ENCODE measurements around the gene KCNMB3. TPM values are rescaled to one million over a fixed set of nuclear protein-coding genes. Genes with fewer than 3 reads are reported as not detected.
"Not testable (repeated sequence)": the region's sequence is repeated elsewhere in the genome, so short reads cannot be mapped to it uniquely, and the experiment has no call there.

Gene KCNMB3
- polyA plus RNA-seq, 1 donor from 2014 or later = 0.16 TPM

GRCh38 chr3:179260949-179261765, 10.2 kb upstream of the KCNMB3 start:
- H3K27ac ChIP-seq (ENCODE audit: low read length) = no peak overlapping the region
- no peaks in the 10 kb centered on the region for H3K9me3 ChIP-seq (ENCODE audit: low read length)
- TF ChIP-seq RAD21 (conservative IDR thresholded peaks at IDR 0.05) = no peak
- no peak for TF ChIP-seq POLR2AphosphoS5 (IDR thresholded peaks at IDR 0.05)
- TF ChIP-seq EZH2 (IDR thresholded peaks at IDR 0.05; ENCODE audit: borderline replicate concordance, insufficient read depth, low read length, poor library complexity, severe bottlenecking) = no peak
- no peak for TF ChIP-seq REST (IDR thresholded peaks at IDR 0.05; ENCODE audit: borderline replicate concordance)
- no peak for TF ChIP-seq MXI1 (conservative IDR thresholded peaks at IDR 0.05; ENCODE audit: poor library complexity, severe bottlenecking)
- TF ChIP-seq CTCF (IDR thresholded peaks at IDR 0.05; ENCODE audit: poor library complexity, severe bottlenecking) = no peak
- no peak for TF ChIP-seq TAF1 (IDR thresholded peaks at IDR 0.05; ENCODE audit: low read depth)
- no peak for TF ChIP-seq SMC3 (conservative IDR thresholded peaks at IDR 0.05; ENCODE audit: poor library complexity)
- TF ChIP-seq EP300 (conservative IDR thresholded peaks at IDR 0.05; ENCODE audit: poor library complexity, severe bottlenecking) = no peak

GRCh38 chr3:179259959-179260756, 9.2 kb upstream of the KCNMB3 start:
- H3K4me3 ChIP-seq (ENCODE audit: low read length); H3K9ac ChIP-seq (ENCODE audit: low read length); H3F3A ChIP-seq (ENCODE audit: insufficient read depth, low read length, poor library complexity, severe bottlenecking); H3K36me3 ChIP-seq (ENCODE audit: insufficient read depth, low read length); H4K20me1 ChIP-seq (ENCODE audit: insufficient read depth); H3K4me2 ChIP-seq (ENCODE audit: low read length); H3K9me2 ChIP-seq (ENCODE audit: insufficient read depth, low read length); H3K27ac ChIP-seq (ENCODE audit: low read length); H3K9me3 ChIP-seq (ENCODE audit: low read length); H3K79me2 ChIP-seq (replicated peaks; ENCODE audit: insufficient read depth, low read length); H3K27me3 ChIP-seq (ENCODE audit: insufficient read depth, low read depth, low read length); H2AFZ ChIP-seq (ENCODE audit: low read depth, low read length): not testable (repeated sequence)

More at GRCh38 chr3:179260949-179261765, 10.2 kb upstream of the KCNMB3 start:
- H3K79me2 ChIP-seq (replicated peaks; ENCODE audit: insufficient read depth, low read length) = no peaks in the 10 kb centered on the region
- H3K36me3 ChIP-seq (ENCODE audit: insufficient read depth, low read length) = no peaks in the 10 kb centered on the region
- H3F3A ChIP-seq (ENCODE audit: insufficient read depth, low read length, poor library complexity, severe bottlenecking) = no peaks in the 10 kb centered on the region
- H4K20me1 ChIP-seq (ENCODE audit: insufficient read depth) = no peaks in the 10 kb centered on the region
- H2AFZ ChIP-seq (ENCODE audit: low read depth, low read length) = no peak overlapping the region
- H3K27me3 ChIP-seq (ENCODE audit: insufficient read depth, low read depth, low read length) = no peaks in the 10 kb centered on the region
- peak overlapping the region; percentile 60 for H3K4me3 ChIP-seq (ENCODE audit: low read length)
- H3K4me2 ChIP-seq (ENCODE audit: low read length) = no peak overlapping the region
- no peaks in the 10 kb centered on the region for H3K9me2 ChIP-seq (ENCODE audit: insufficient read depth, low read length)
- peak overlapping the region; percentile 26 for H3K9ac ChIP-seq (ENCODE audit: low read length)

All from neural cell (in vitro differentiated cells).